ENCODE data around the gene MN1.
A peak's percentile ranks its signal among the peaks of the same experiment; 100 is the strongest.

The MN1 gene

DNA sequence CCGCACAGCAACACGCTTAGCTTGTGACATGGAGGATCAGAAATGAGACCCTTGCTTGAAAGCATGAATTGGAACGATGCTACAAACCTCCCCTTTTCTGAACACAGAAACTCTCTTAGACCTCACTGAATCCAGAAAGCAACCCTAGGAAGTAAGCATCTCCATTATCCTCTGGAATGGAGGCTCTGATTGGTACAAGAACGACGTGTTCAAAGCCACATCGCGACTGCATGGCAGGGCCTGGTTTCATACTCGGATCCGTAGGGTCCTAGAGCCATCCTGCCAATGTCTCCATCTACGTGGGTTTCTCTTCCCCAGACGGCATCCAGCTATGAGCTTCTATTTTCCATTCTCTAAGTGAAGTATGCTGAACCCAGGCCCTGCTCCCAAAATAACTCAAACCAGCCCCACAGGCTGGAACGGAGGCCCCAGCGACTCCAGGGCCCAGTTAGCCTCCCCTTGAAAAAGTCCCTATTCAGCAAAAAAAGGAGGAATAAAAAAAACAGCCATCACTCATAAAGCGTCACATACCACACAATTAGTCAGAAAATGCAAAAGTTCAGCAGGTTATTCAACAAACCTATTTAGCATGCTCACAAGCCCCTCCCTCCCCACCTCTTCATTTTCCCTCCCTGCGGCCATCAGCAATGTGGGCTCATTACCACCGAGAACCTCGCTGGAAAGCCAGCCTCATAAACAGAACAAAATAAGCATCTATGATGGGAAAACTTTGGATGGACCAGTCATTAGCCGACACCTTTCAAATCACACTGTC is 7.1 kb upstream of the MN1 start:
- Histone ChIP-seq H3K9ac (ENCODE audit: low read depth, low read length) (no peak overlapping the region), H3K36me3 (ENCODE audit: control insufficient read depth, insufficient read depth, low read length) (no peaks in the 10 kb centered on the region), H3K4me1 (ENCODE audit: control insufficient read depth, insufficient read depth, low read length) (peaks cover 12% of the 10 kb centered on the region), H3K27me3 (ENCODE audit: control insufficient read depth, insufficient read depth, low read length) (peaks cover 17% of the 10 kb centered on the region), H3K27ac (ENCODE audit: low read depth, low read length) (no peak overlapping the region), H3K4me3 (ENCODE audit: low read depth, low read length) (no peak overlapping the region), H3K9me3 (ENCODE audit: control insufficient read depth, insufficient read depth, low read length) (no peaks in the 10 kb centered on the region)

DNA sequence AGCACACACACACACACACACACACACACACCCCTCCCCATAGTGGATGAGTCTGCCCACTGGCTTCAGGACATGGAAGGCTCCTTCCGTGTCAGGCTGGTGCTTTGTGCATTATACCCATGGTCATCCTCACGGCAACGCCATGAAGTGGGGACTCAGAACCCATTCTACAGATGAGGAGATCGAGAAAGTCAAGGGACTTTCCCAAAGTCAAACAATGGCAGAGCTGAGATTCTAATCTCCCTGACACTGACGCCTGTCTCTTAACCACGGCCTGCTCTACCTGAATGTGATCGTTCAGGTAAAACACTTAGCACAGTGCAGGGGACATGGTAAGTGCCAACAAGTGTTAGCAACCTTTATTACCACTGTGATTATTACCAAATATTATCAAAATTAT is 4.3 kb upstream of the MN1 start:
- H3K27me3 ChIP-seq (ENCODE audit: control insufficient read depth, insufficient read depth, low read length) = peaks cover 43% of the 10 kb centered on the region
- no peaks in the 10 kb centered on the region for H3K36me3 ChIP-seq (ENCODE audit: control insufficient read depth, insufficient read depth, low read length)

DNA sequence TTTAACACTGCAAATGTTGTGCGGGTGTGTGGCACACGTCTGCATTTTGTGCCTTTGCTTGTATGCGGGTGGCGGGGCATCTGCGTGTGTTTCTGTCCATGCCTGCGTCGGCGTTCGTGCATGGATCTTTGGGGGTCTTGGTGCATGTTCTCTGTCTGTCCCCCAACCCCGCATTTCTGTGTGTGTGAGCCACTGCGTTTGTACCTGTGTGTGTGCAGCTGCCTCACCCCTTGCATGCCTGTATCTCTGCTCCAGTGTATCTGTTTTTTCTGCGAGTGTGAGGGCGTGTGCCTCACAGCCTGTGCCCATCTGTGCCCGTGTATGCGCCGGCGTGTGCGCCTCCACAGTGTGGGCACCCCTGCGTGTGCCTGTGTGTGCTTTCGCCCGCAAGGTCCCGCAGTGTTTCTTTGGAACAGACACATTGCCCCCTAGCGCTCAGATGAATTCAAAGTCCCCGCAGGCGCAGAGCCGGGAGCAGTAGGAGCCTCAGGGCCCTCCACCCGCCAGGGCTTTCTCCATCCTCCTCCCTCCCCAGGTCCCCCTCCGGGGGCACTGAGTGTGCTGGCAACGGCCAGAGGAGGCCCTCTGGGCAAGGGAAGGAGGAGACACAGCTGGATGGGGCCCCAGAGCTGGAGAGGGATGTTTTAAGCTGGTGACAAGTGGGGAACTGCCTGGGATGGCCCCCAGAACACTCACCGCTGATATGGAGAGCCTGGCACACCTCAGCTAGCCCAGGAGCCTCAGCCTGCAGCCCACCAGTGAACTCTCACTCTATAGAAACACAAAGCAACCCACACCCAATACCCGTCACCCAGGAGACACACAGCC is 3.1 kb upstream of the MN1 start:
- peaks cover 23% of the 10 kb centered on the region for H3K4me1 ChIP-seq (ENCODE audit: control insufficient read depth, insufficient read depth, low read length)
- H3K9me3 ChIP-seq (ENCODE audit: control insufficient read depth, insufficient read depth, low read length) = no peaks in the 10 kb centered on the region
- no peaks in the 10 kb centered on the region for H3K36me3 ChIP-seq (ENCODE audit: control insufficient read depth, insufficient read depth, low read length)
- no peak overlapping the region for H3K27ac ChIP-seq (ENCODE audit: low read depth, low read length)
- H3K27me3 ChIP-seq (ENCODE audit: control insufficient read depth, insufficient read depth, low read length) = peaks cover 54% of the 10 kb centered on the region
- no peak overlapping the region for H3K9ac ChIP-seq (ENCODE audit: low read depth, low read length)
- peak overlapping the region; percentile 23; the same call in 1 of the 2 replicates for H3K4me3 ChIP-seq (ENCODE audit: low read depth, low read length)

More for the DNA sequence above, 4.3 kb upstream of the MN1 start:
- no peaks in the 10 kb centered on the region for H3K9me3 ChIP-seq (ENCODE audit: control insufficient read depth, insufficient read depth, low read length)
- H3K9ac ChIP-seq (ENCODE audit: low read depth, low read length) = no peak overlapping the region
- no peak overlapping the region for H3K4me3 ChIP-seq (ENCODE audit: low read depth, low read length)
- peaks cover 26% of the 10 kb centered on the region for H3K4me1 ChIP-seq (ENCODE audit: control insufficient read depth, insufficient read depth, low read length)
- H3K27ac ChIP-seq (ENCODE audit: low read depth, low read length) = no peak overlapping the region

DNA sequence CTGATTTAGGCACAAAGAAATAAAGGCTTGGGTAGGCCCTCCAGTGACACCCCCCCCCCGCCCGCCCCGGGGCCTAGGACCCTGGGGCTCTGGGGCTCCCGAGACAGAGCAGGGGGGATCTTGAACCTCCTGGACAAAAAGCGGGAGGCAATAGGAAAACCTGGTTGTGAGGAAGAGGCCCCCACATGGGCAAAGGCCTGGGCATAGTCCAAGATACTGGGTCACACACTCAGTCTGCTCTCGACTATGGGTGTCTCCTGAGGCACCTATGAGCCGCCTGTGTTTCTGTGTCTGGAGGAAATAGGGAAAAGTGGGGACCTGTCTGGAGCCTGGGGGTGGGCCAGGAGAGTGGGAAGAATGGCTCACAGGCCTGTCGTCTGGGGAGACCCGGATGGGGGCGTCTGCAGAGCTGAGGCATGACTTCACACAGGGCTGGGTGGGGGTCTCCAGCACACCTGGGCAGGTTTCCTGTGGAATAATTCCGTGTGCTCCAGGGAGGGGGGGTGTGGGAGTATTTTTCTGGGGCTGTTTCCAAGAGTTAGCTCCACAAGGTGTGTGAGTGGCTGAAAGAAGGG is 2.4 kb upstream of the MN1 start:
- no peak overlapping the region for H3K27ac ChIP-seq (ENCODE audit: low read depth, low read length)
- H3K9ac ChIP-seq (ENCODE audit: low read depth, low read length) = no peak overlapping the region
- no peaks in the 10 kb centered on the region for H3K9me3 ChIP-seq (ENCODE audit: control insufficient read depth, insufficient read depth, low read length)
- H3K4me3 ChIP-seq (ENCODE audit: low read depth, low read length) = no peak overlapping the region
- H3K27me3 ChIP-seq (ENCODE audit: control insufficient read depth, insufficient read depth, low read length) = peaks cover 62% of the 10 kb centered on the region
- no peaks in the 10 kb centered on the region for H3K36me3 ChIP-seq (ENCODE audit: control insufficient read depth, insufficient read depth, low read length)
- H3K4me1 ChIP-seq (ENCODE audit: control insufficient read depth, insufficient read depth, low read length) = peaks cover 23% of the 10 kb centered on the region

DNA sequence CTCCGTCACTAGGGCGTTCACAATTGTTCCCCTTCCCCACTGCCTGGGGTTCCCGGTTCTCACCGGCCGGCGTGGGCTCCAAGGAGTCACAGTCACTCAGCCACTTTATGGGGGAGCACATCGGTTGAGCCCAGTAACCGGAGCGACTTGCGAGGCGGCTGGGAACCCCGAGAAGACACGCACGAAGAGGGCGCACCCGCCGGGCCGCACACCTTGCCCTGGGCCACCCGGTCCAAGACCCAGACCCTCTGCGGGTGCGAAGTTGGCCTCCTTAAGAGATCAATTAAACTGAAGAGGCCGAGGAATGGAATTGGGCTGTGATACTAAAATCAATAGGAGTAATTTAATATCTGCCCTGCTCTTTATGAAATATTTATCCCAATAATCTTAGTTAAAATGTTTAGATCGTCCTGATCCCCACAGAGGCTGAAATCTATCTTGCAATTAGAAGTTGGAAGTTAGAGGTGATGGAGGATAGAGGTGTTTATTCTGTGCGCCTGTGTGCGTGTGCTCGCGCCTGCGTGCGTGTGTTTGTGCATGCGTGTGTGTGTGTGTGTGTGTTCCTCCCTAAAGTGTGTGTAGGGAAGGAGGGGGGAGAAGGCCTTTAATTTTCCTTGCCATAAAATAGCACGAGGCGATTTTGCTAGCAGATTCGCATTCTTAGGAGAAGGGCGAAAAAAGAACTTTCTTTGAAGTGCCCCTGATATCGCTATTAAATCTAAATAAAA is 954 bp upstream of the MN1 start:
- Histone ChIP-seq H3K4me1 (ENCODE audit: control insufficient read depth, insufficient read depth, low read length) (peaks cover 23% of the 10 kb centered on the region), H3K27me3 (ENCODE audit: control insufficient read depth, insufficient read depth, low read length) (peaks cover 71% of the 10 kb centered on the region), H3K9me3 (ENCODE audit: control insufficient read depth, insufficient read depth, low read length) (no peaks in the 10 kb centered on the region), H3K4me3 (ENCODE audit: low read depth, low read length) (peak overlapping the region; percentile 68), H3K27ac (ENCODE audit: low read depth, low read length) (no peak overlapping the region), H3K36me3 (ENCODE audit: control insufficient read depth, insufficient read depth, low read length) (no peaks in the 10 kb centered on the region), H3K9ac (ENCODE audit: low read depth, low read length) (peak overlapping the region; percentile 39; the same call in 1 of the 2 replicates)

DNA sequence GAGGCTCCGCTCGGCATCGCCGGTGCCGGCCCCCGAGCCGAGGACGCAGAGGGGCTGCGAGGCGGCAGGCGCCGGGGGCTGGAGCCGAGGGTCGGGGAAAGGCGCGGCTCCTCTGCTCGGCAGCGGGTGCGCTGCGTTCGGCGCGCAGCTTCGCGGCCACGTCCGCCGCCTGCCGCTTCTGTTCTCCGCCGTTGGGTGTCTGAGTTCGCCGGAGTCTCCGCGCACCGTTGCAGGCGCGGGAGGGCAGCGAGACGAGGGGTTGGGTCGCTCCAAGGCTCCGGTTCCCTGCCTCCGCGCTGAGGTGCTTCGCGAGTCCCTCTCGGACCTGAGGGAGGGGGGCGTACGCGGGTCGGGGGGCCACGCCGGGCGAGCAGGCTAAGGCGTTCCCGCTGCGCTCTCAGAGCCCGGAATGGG is 347 bp downstream of the MN1 start:
- H3K4me1 ChIP-seq (ENCODE audit: control insufficient read depth, insufficient read depth, low read length) = peaks cover 28% of the 10 kb centered on the region
- H3K27ac ChIP-seq (ENCODE audit: low read depth, low read length) = no peak overlapping the region
- no peaks in the 10 kb centered on the region for H3K36me3 ChIP-seq (ENCODE audit: control insufficient read depth, insufficient read depth, low read length)
- peaks cover 82% of the 10 kb centered on the region for H3K27me3 ChIP-seq (ENCODE audit: control insufficient read depth, insufficient read depth, low read length)
- H3K9ac ChIP-seq (ENCODE audit: low read depth, low read length) = no peak overlapping the region
- peak overlapping the region; percentile 68 for H3K4me3 ChIP-seq (ENCODE audit: low read depth, low read length)
- no peaks in the 10 kb centered on the region for H3K9me3 ChIP-seq (ENCODE audit: control insufficient read depth, insufficient read depth, low read length)

DNA sequence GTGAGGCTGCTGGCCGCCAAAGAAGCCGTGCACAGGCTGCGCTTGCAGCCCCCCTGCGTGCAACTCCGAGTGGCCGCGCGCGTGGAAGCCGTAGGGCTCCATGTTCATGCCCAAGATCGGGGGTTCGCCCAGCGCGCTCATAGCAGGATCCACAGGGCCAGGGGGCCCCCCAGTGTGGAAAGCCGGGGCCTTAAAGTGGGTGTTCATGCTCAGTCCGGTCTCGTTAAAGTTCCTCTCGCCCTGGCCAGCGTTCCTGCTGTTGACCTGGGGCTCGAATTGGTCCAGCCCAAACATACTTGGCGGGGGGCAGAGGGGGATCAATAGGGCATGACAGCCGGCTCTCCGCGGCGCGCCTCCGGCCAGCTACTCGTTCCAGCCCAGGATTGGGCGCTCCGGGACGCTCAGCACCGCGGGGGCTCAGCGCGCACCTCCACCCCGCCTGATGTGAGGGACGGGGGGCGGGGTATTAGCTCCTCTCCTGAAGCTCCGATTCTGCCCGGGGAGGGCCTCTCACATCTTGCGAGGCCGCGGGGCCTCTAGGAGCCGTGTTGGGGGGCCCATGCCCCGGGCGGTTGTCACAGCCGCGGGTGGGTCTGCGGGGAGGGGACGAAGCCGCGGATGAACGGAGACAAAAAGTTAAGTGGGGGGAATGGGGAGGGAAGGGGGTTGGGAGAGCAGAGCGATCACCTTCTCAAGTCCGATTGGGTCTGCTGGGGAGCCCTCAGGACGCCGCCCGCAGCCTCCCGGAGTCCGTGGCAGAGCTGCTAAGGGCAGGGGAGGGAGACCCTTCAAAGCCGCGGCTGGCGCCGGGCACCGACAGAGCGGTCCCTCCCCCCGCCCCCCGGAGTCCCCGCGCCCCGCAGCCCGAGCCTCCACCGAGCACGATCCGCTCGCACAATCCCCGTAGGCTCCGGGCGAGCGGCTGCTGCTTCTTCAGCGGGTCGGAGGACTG is 1.0 kb downstream of the MN1 start:
- Histone ChIP-seq H3K9ac (ENCODE audit: low read depth, low read length) (no peak overlapping the region), H3K36me3 (ENCODE audit: control insufficient read depth, insufficient read depth, low read length) (no peaks in the 10 kb centered on the region), H3K27me3 (ENCODE audit: control insufficient read depth, insufficient read depth, low read length) (peaks cover 89% of the 10 kb centered on the region), H3K4me3 (ENCODE audit: low read depth, low read length) (peak overlapping the region; percentile 68), H3K4me1 (ENCODE audit: control insufficient read depth, insufficient read depth, low read length) (peaks cover 32% of the 10 kb centered on the region), H3K27ac (ENCODE audit: low read depth, low read length) (no peak overlapping the region), H3K9me3 (ENCODE audit: control insufficient read depth, insufficient read depth, low read length) (no peaks in the 10 kb centered on the region)

DNA sequence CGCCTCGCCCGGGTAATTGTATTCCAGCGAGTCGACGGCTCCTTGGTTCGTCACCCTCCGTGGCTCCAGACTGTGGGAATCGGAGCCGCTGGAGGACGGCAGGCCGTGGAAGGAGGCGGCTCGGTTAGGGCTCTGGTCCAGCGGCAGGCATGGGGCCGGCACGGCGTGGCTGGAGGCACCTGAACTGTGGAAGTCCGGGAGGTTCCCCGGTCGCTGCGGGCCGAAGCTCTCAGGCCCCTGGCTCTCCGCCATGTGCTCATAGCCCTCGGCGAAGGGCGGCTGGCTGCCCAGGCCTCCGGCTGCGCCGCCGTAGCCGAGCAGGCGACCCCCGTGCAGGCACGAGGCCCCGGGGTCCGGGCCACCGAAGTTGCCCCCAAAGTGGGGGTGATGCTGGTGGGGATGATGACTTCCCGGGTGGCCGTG is 1.7 kb downstream of the MN1 start:
- peaks cover 96% of the 10 kb centered on the region for H3K27me3 ChIP-seq (ENCODE audit: control insufficient read depth, insufficient read depth, low read length)
- peaks cover 39% of the 10 kb centered on the region for H3K4me1 ChIP-seq (ENCODE audit: control insufficient read depth, insufficient read depth, low read length)
- peak overlapping the region; percentile 68 for H3K4me3 ChIP-seq (ENCODE audit: low read depth, low read length)
- no peak overlapping the region for H3K27ac ChIP-seq (ENCODE audit: low read depth, low read length)
- no peaks in the 10 kb centered on the region for H3K36me3 ChIP-seq (ENCODE audit: control insufficient read depth, insufficient read depth, low read length)
- H3K9ac ChIP-seq (ENCODE audit: low read depth, low read length) = no peak overlapping the region
- no peaks in the 10 kb centered on the region for H3K9me3 ChIP-seq (ENCODE audit: control insufficient read depth, insufficient read depth, low read length)

DNA sequence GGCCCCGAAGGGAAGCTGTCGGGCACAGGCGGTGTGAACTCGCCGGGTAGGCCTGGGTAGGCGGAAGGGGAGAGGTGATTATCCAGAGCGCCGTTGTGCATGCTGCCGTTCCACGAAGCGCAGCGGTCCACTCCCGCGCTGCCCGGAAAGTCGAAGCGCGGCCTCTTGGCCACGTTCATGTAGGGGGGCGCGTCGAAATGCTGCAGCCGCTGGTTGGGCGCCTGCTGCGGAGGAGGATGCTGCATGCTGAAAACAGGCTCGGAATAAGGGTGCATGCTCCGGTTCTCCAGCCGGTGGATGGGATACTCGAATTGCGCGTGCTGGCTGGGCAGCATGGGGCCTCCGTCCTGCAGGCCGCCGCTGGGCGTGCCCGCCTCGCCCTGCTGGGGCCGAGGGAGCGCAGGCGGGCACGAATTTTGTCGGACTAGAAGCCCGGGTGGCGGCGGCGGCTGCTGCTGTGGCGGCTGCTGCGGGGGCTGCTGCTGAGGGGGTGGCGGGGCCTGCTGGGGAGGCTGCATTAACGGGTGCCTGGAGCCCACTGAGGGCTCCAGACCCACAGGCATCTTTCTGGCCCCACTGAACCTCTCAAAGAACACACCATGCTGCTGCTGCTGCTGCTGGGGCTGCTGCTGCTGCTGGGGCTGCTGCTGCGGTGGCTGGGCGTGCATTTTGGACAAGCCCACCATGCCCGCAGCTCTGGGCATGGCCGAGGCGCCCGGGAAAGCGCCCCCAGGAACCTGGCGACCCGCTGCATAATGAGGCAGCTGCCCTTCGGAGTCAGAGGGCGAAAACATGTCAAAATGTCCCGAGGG is 2.3 kb downstream of the MN1 start:
- Histone ChIP-seq H3K27ac (ENCODE audit: low read depth, low read length) (no peak overlapping the region), H3K36me3 (ENCODE audit: control insufficient read depth, insufficient read depth, low read length) (no peaks in the 10 kb centered on the region), H3K4me1 (ENCODE audit: control insufficient read depth, insufficient read depth, low read length) (peaks cover 41% of the 10 kb centered on the region), H3K9ac (ENCODE audit: low read depth, low read length) (no peak overlapping the region), H3K9me3 (ENCODE audit: control insufficient read depth, insufficient read depth, low read length) (no peaks in the 10 kb centered on the region), H3K27me3 (ENCODE audit: control insufficient read depth, insufficient read depth, low read length) (peaks cover 96% of the 10 kb centered on the region), H3K4me3 (ENCODE audit: low read depth, low read length) (peak overlapping the region; percentile 68; the same call in 1 of the 2 replicates)
